Measurements from ENCODE around the gene PARD3B.

The PARD3B gene

GRCh38 chr2:205405752-205406151 lies 860.5 kb downstream of the PARD3B start:
- peak; percentile 96 for DNase-seq (ENCODE audit: low read depth)

GRCh38 chr2:205407984-205408383 lies 862.7 kb downstream of the PARD3B start:
- peak; percentile 73 for DNase-seq (ENCODE audit: low read depth)

GRCh38 chr2:205408696-205409095 lies 863.4 kb downstream of the PARD3B start:
- peak; percentile 31 for DNase-seq (ENCODE audit: low read depth)

- peak; percentile 24 for DNase-seq (ENCODE audit: low read depth)
Observed at GRCh38 chr2:205409411-205409810, 864.1 kb downstream of the PARD3B start.

GRCh38 chr2:205411558-205411957 lies 866.3 kb downstream of the PARD3B start:
- no peak for DNase-seq (ENCODE audit: low read depth)

- no peak for DNase-seq (ENCODE audit: low read depth)
Observed at GRCh38 chr2:205424326-205424725, 879.1 kb downstream of the PARD3B start.

GRCh38 chr2:205425102-205425501 lies 879.8 kb downstream of the PARD3B start:
- no peak for DNase-seq (ENCODE audit: low read depth)

GRCh38 chr2:205427112-205427511 lies 881.8 kb downstream of the PARD3B start:
- peak; percentile 75 for DNase-seq (ENCODE audit: low read depth)

GRCh38 chr2:205428811-205429210 lies 883.5 kb downstream of the PARD3B start:
- DNase-seq (ENCODE audit: low read depth): peak; percentile 39

- DNase-seq (ENCODE audit: low read depth): peak; percentile 33
Observed at GRCh38 chr2:205435970-205436369, 890.7 kb downstream of the PARD3B start.

- DNase-seq (ENCODE audit: low read depth): peak; percentile 7
Observed at GRCh38 chr2:205438241-205438640, 893.0 kb downstream of the PARD3B start.

GRCh38 chr2:205439621-205440020 lies 894.3 kb downstream of the PARD3B start:
- DNase-seq (ENCODE audit: low read depth): no peak

- DNase-seq (ENCODE audit: low read depth): no peak
Observed at GRCh38 chr2:205441524-205441923, 896.2 kb downstream of the PARD3B start.

GRCh38 chr2:205448189-205448588 lies 902.9 kb downstream of the PARD3B start:
- DNase-seq (ENCODE audit: low read depth): no peak

- DNase-seq (ENCODE audit: low read depth): no peak
Observed at GRCh38 chr2:205451901-205452512, 906.7 kb downstream of the PARD3B start.

- DNase-seq (ENCODE audit: low read depth): no peak
Observed at GRCh38 chr2:205453202-205453601, 907.9 kb downstream of the PARD3B start.

GRCh38 chr2:205456682-205457081 lies 911.4 kb downstream of the PARD3B start:
- DNase-seq (ENCODE audit: low read depth): no peak

- no peak for DNase-seq (ENCODE audit: low read depth)
Observed at GRCh38 chr2:205460217-205460616, 914.9 kb downstream of the PARD3B start.

- DNase-seq (ENCODE audit: low read depth): peak; percentile 5
Observed at GRCh38 chr2:205461169-205461568, 915.9 kb downstream of the PARD3B start.

- no peak for DNase-seq (ENCODE audit: low read depth)
Observed at GRCh38 chr2:205461678-205462665, 916.7 kb downstream of the PARD3B start.

- DNase-seq (ENCODE audit: low read depth): no peak
Observed at GRCh38 chr2:205462681-205463345, 917.5 kb downstream of the PARD3B start.

- no peak for DNase-seq (ENCODE audit: low read depth)
Observed at GRCh38 chr2:205463466-205464025, 918.3 kb downstream of the PARD3B start.

All from iris pigment epithelial cell (primary cell).